ENCODE measurements around the gene NLRP9.

- TF ChIP-seq YY1 (IDR thresholded peaks at IDR 0.05; ENCODE audit: insufficient read depth, insufficient read length): no peak
- TF ChIP-seq SUZ12 (IDR thresholded peaks at IDR 0.05; ENCODE audit: extremely low read depth, insufficient read depth, insufficient read length): no peak
- no peak for TF ChIP-seq ZNF274 (IDR thresholded peaks at IDR 0.05; ENCODE audit: low read depth, low read length)
These were observed 48.0 kb downstream of the NLRP9 start for GRCh38 chr19:55690109-55690768.

Data from NT2/D1 (cell line).